ENCODE results near the gene CCL28.

CCL28 gene

GRCh38 chr5:43357067-43357466 lies 55.1 kb downstream of the CCL28 start:
- no peak for DNase-seq

- DNase-seq: no peak
Observed at GRCh38 chr5:43354774-43355173, 57.4 kb downstream of the CCL28 start.

- DNase-seq: no peak
Observed at GRCh38 chr5:43353668-43354067, 58.5 kb downstream of the CCL28 start.

- no peak for DNase-seq
Observed at GRCh38 chr5:43352915-43353314, 59.3 kb downstream of the CCL28 start.

GRCh38 chr5:43352131-43352530 lies 60.1 kb downstream of the CCL28 start:
- DNase-seq: no peak

GRCh38 chr5:43348861-43349363 lies 63.3 kb downstream of the CCL28 start:
- no peak for DNase-seq

- no peak for DNase-seq
Observed at GRCh38 chr5:43348207-43348606, 64.0 kb downstream of the CCL28 start.

- DNase-seq: peak; percentile 76 to 95 (median 86)
Observed at GRCh38 chr5:43338862-43339261, 73.3 kb downstream of the CCL28 start.

GRCh38 chr5:43336159-43336558 lies 76.0 kb downstream of the CCL28 start:
- DNase-seq: no peak

- no peak for DNase-seq
Observed at GRCh38 chr5:43335681-43336080, 76.5 kb downstream of the CCL28 start.

- no peak for DNase-seq
Observed at GRCh38 chr5:43332401-43332800, 79.8 kb downstream of the CCL28 start.
